ENCODE results near the gene KIF21B. TPM values are rescaled to one million over a fixed set of nuclear protein-coding genes. Genes with fewer than 3 reads are reported as not detected.

The KIF21B gene
- total and polyA plus RNA-seq, 2 of the 8 experiments (the other 6 are each of a cell fraction or from before 2014, with no cell fraction given), result 10.8 to 26.5 TPM

- Histone ChIP-seq H4K8ac (ENCODE audit: extremely low read depth, insufficient read depth, low read length) (no peak overlapping the region), H3K14ac (ENCODE audit: insufficient read length) (no peak overlapping the region), H3K4me2 (ENCODE audit: insufficient read depth in 1 of 2, low read depth in 2 of 2, low read length in 2 of 2) (no peak overlapping the region), H4K91ac (replicated peaks; ENCODE audit: insufficient read length, low read length) (no peak overlapping the region), H3K27me3 (replicated peaks in 1 of 4; ENCODE audit: control insufficient read depth in 3 of 4, extremely low read depth in 1 of 4, insufficient read depth in 3 of 4, low read length in 3 of 4) (no peaks in the 10 kb centered on the region), H3K23ac (ENCODE audit: insufficient read length) (no peak overlapping the region), H3K4ac (replicated peaks; ENCODE audit: insufficient read length, low read depth, low read length) (no peak overlapping the region), H2BK5ac (ENCODE audit: low read depth, low read length) (no peak overlapping the region), H2BK120ac (replicated peaks; ENCODE audit: low read depth, low read length) (no peak overlapping the region), H3K18ac (ENCODE audit: extremely low read depth, low read length) (no peak overlapping the region), H3K27ac (ENCODE audit: low read depth, low read length) (no peak overlapping the region), H2AK5ac (ENCODE audit: low read depth, low read length) (no peak overlapping the region), H3K79me2 (ENCODE audit: control insufficient read depth in 1 of 2, insufficient read depth in 2 of 2, low read length in 2 of 2) (peaks cover 0 to 33% of the 10 kb centered on the region in 2 experiments; a peak in 3 of 4 replicates), H3K23me2 (ENCODE audit: low read depth, low read length) (peaks cover 1% of the 10 kb centered on the region; the same call in 1 of the 2 replicates), H2BK12ac (ENCODE audit: low read depth, low read length) (no peak overlapping the region), H3K4me1 (replicated peaks in 1 of 4; ENCODE audit: control insufficient read depth in 3 of 4, insufficient read depth in 4 of 4, low read length in 3 of 4) (peaks cover 10 to 24% (median 16%) of the 10 kb centered on the region in 4 experiments), H3K9me3 (ENCODE audit: insufficient read depth in 2 of 2, low read depth in 1 of 2, low read length in 1 of 2) (no peaks in the 10 kb centered on the region), H3K4me3 (ENCODE audit: extremely low read depth in 1 of 4, insufficient read depth in 2 of 4, low read depth in 3 of 4, low read length in 4 of 4) (no peak overlapping the region), H4K20me1 (replicated peaks in 1 of 2; ENCODE audit: control insufficient read depth in 1 of 2, insufficient read depth in 2 of 2, low read length in 2 of 2) (peaks cover 3 to 5% of the 10 kb centered on the region in 2 experiments), H4K5ac (ENCODE audit: insufficient read length, low read depth, low read length) (no peak overlapping the region), H2BK20ac (ENCODE audit: low read length) (0 out of 2 replicates have a peak overlapping the region, but pooled peaks have one; percentile 13), H2BK15ac (ENCODE audit: low read length) (0 out of 2 replicates have a peak overlapping the region, but pooled peaks have one; percentile 84), H3K36me3 (ENCODE audit: control insufficient read depth in 2 of 4, insufficient read depth in 4 of 4, low read length in 3 of 4) (no peaks in the 10 kb centered on the region), H3K56ac (replicated peaks; ENCODE audit: insufficient read length, low read depth, low read length) (no peak overlapping the region), H3K9ac (replicated peaks in 1 of 4; ENCODE audit: extremely low read depth in 1 of 4, low read depth in 3 of 4, low read length in 3 of 4) (no peak overlapping the region; a peak in 1 of 7 replicates), H2AFZ (ENCODE audit: low read length) (no peak overlapping the region), H3K79me1 (ENCODE audit: low read depth, low read length) (peaks cover 18% of the 10 kb centered on the region)
- ChIA-PET POLR2A (ENCODE audit: partially characterized antibody) (interaction anchor here (1.4 to 3.4 kb wide), 2 partner anchors 10 to 19 kb away, joined by 3 to 33 read pairs; no protein-coding TSS in a partner anchor), CTCF (ENCODE audit: partially characterized antibody) (interaction anchor here (0.8 to 23.5 kb wide), 11 partner anchors 10 to 103 kb away, joined by 4 to 532 read pairs (median 13); no protein-coding TSS in a partner anchor)
- TF ChIP-seq KDM5A (IDR thresholded peaks at IDR 0.05; ENCODE audit: low read length), result no peak
- TF ChIP-seq BRCA1 (IDR thresholded peaks at IDR 0.05; ENCODE audit: low read depth, low read length), result no peak
- TF ChIP-seq RXRA (IDR thresholded peaks at IDR 0.05; ENCODE audit: insufficient read depth, low read depth, low read length), result no peak
- no peak for TF ChIP-seq TAF1 (IDR thresholded peaks at IDR 0.05; ENCODE audit: low read depth, low read length)
- TF ChIP-seq POU5F1 (IDR thresholded peaks at IDR 0.05; ENCODE audit: low read depth, low read length), result no peak
- TF ChIP-seq SIX5 (IDR thresholded peaks at IDR 0.05; ENCODE audit: low read depth, low read length), result no peak
- TF ChIP-seq ATF3 (IDR thresholded peaks at IDR 0.05; ENCODE audit: insufficient read depth, low read depth, low read length), result no peak
- no peak for TF ChIP-seq SAP30 (IDR thresholded peaks at IDR 0.05; ENCODE audit: insufficient read depth, insufficient replicate concordance, low read length)
- no peak for TF ChIP-seq POLR2A (IDR thresholded peaks at IDR 0.05; ENCODE audit: control extremely low read depth in 1 of 2, low read depth in 2 of 2, low read length in 2 of 2)
- no peak for TF ChIP-seq RFX5 (IDR thresholded peaks at IDR 0.05; ENCODE audit: borderline replicate concordance, low read depth, low read length)
- FAIRE-seq (no peak), DNase-seq (ENCODE audit: low read depth in 1 of 2, low spot score in 2 of 2) (no peak)
- WGBS, 2 experiments (ENCODE audit: extremely low coverage in 1 of 2, insufficient coverage in 1 of 2, insufficient read length in 1 of 2, insufficient replicate concordance in 2 of 2, low coverage in 1 of 2, low lambda C conversion rate in 2 of 2, missing lambda C conversion rate in 1 of 2), result 86% methylated on average over 5 of the region's 5 CpGs; no CpG with 5 or more reads in 1 of the 2 experiments
Observed at GRCh38 chr1:201015551-201016091, 7.9 kb downstream of the KIF21B start.
